Panc1 (cell line): Measurements from ENCODE around the gene IKBIP. TPM values are rescaled to one million over a fixed set of nuclear protein-coding genes. Genes with fewer than 3 reads are reported as not detected.
"Not testable (repeated sequence)": the region's sequence is repeated elsewhere in the genome, so short reads cannot be mapped to it uniquely, and the experiment has no call there.

Experiments used
- ATAC-seq: fragments of 200-7000 bp; cut with Tn5 transposase; 2 replicates; pipeline ENCODE4 v1.9.1; 2020; ENCODE audit warnings: mild to moderate bottlenecking, moderate library complexity
- BruUV-seq: library from RNA; stranded (reverse); fragments of 400-500 nt; replicated peaks from 2 replicates; lab custom pipeline; 2021; lab: Mats Ljungman, UMichigan
- CTCF ChIA-PET: fragments of 300-600 bp; sonication (Branson Sonifier 250); formaldehyde crosslinking; loops from one replicate; lab custom pipeline; 2022; ENCODE audit warnings: antibody characterized with exemption; lab: Charles Lee
- POLR2A ChIA-PET: fragments of 300-600 bp; sonication (Branson Sonifier 250); formaldehyde crosslinking; loops from one replicate; lab custom pipeline; 2022; ENCODE audit warnings: antibody characterized with exemption; lab: Charles Lee
- DNase-seq: peaks from one replicate; pipeline ENCODE4 v3.0.0-alpha.2; 2010; ENCODE audit warnings: low read depth, low spot score
- H3K27ac ChIP-seq: 2 replicates; pipeline ENCODE4 v1.5.1; 2011; ENCODE audit warnings: mild to moderate bottlenecking, low read length, inconsistent platforms
- H3K27me3 ChIP-seq: fragments of 200-500 bp; sonication (Bioruptor generic); 2 replicates; pipeline ENCODE4 v1.6.0; 2014; ENCODE audit warnings: low read length, inconsistent platforms; ENCODE audit not compliant: control insufficient read depth, insufficient read depth
- H3K36me3 ChIP-seq: fragments of 200-500 bp; sonication (Bioruptor generic); 2 replicates; pipeline ENCODE4 v1.5.1; 2014; ENCODE audit warnings: inconsistent platforms, mild to moderate bottlenecking, low read length, moderate library complexity; ENCODE audit not compliant: control insufficient read depth, insufficient read depth
- H3K4me1 ChIP-seq: 2 replicates; pipeline ENCODE4 v1.5.1; 2011; ENCODE audit warnings: inconsistent platforms, mild to moderate bottlenecking, low read length, moderate library complexity; ENCODE audit not compliant: control insufficient read depth, insufficient read depth
- H3K4me3 ChIP-seq, 2 experiments: 2 replicates each; pipeline ENCODE4 v1.5.1; 2011 to 2012; ENCODE audit warnings: low read depth in 2 of 2, low read length in 2 of 2, mild to moderate bottlenecking in 2 of 2, inconsistent platforms in 1 of 2, moderate library complexity in 1 of 2
- H3K9me3 ChIP-seq: fragments of 200-500 bp; sonication (Bioruptor generic); 2 replicates; pipeline ENCODE4 v1.5.1; 2014; ENCODE audit warnings: low read depth, mild to moderate bottlenecking, inconsistent platforms, low read length, moderate library complexity; ENCODE audit not compliant: control insufficient read depth, insufficient read depth
- POLR2AphosphoS5 ChIP-seq: IDR thresholded peaks from 2 replicates; pipeline ENCODE4 v1.6.1; 2012; ENCODE audit warnings: mild to moderate bottlenecking, low read depth, low read length, moderate library complexity
- SIN3A ChIP-seq: IDR thresholded peaks from 2 replicates; pipeline ENCODE4 v1.6.1; 2012; ENCODE audit warnings: low read depth, mild to moderate bottlenecking, low read length, moderate library complexity, borderline replicate concordance; ENCODE audit not compliant: insufficient read depth
- TCF7L2 ChIP-seq: IDR thresholded peaks from 2 replicates; pipeline ENCODE4 v1.6.1; 2011; ENCODE audit warnings: mild to moderate bottlenecking, low read depth, low read length, inconsistent platforms
- in situ Hi-C: cut with HindIII; loops from 2 replicates; pipeline ENCODE4 v1.10.0; 2016; ENCODE audit warnings: low sequenced_read_pairs, low pct_unique_long_range_greater_than_20kb
- intact Hi-C: fragments of 100-400 bp; cut with micrococcal nuclease; formaldehyde crosslinking; loops from one replicate; pipeline ENCODE4 v1.10.0; 2022; ENCODE audit not compliant: unreplicated experiment
- total RNA-seq: library from RNA; stranded (reverse); gene quantifications from one replicate; pipeline ENCODE4 v1.2.1, GENCODE V29; 2021; ENCODE audit not compliant: unreplicated experiment
- TF ChIP-seq, protein P1 (sequence below), 2 experiments: IDR thresholded peaks; 2 replicates each; pipeline ENCODE4 v1.6.1; 2011 to 2012; ENCODE audit warnings: low read depth in 2 of 2, control low read depth in 1 of 2, low read length in 1 of 2, mild to moderate bottlenecking in 1 of 2, moderate library complexity in 1 of 2; ENCODE audit not compliant: insufficient read depth in 1 of 2
- TF ChIP-seq, protein P2 (sequence below): fragments of 450-650 bp; IDR thresholded peaks from 2 replicates; pipeline ENCODE4 v1.5.1; 2017; ENCODE audit warnings: mild to moderate bottlenecking

IKBIP gene
- total RNA-seq, 1 experiment from 2014 or later: 33.7 TPM

DNA sequence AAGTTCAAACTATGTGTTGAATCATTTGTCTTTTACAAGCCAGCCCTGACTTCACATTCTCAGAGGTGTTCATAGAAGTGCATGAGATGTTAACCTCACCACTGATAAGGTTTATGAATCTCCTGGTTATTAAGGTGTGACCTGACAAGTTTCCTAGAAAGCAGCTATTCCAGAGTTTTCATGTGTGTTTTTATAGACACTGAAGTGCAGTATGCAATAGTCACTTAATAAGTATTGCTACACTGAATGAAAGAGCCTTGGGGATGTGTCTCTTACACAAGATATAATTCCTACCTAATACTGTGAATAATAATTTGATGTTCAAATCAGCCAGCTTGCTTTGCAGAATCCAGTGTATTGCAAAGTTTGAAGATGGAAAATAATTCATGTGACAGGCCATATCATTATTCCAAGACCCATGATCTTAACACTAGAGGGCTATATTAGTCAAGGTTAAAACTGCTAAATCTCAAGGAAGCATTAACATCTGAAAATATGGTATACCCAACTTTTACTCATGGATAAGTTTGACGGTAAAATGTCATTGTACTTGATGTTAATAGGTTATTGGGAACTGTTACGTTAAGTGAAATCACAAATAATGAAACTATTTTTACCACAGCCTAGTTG lies 38.1 kb downstream of the IKBIP start:
- in situ Hi-C loops: no loop called here
- DNase-seq: no peak
- no peak overlapping the region for H3K4me3 ChIP-seq
- TF ChIP-seq, protein P1, sequence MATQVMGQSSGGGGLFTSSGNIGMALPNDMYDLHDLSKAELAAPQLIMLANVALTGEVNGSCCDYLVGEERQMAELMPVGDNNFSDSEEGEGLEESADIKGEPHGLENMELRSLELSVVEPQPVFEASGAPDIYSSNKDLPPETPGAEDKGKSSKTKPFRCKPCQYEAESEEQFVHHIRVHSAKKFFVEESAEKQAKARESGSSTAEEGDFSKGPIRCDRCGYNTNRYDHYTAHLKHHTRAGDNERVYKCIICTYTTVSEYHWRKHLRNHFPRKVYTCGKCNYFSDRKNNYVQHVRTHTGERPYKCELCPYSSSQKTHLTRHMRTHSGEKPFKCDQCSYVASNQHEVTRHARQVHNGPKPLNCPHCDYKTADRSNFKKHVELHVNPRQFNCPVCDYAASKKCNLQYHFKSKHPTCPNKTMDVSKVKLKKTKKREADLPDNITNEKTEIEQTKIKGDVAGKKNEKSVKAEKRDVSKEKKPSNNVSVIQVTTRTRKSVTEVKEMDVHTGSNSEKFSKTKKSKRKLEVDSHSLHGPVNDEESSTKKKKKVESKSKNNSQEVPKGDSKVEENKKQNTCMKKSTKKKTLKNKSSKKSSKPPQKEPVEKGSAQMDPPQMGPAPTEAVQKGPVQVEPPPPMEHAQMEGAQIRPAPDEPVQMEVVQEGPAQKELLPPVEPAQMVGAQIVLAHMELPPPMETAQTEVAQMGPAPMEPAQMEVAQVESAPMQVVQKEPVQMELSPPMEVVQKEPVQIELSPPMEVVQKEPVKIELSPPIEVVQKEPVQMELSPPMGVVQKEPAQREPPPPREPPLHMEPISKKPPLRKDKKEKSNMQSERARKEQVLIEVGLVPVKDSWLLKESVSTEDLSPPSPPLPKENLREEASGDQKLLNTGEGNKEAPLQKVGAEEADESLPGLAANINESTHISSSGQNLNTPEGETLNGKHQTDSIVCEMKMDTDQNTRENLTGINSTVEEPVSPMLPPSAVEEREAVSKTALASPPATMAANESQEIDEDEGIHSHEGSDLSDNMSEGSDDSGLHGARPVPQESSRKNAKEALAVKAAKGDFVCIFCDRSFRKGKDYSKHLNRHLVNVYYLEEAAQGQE (IDR thresholded peaks at IDR 0.05; ENCODE audit: insufficient read depth in 1 of 2, low read depth in 2 of 2, low read length in 1 of 2): no peak
- TF ChIP-seq SIN3A: no peak
- TF ChIP-seq, protein P2, sequence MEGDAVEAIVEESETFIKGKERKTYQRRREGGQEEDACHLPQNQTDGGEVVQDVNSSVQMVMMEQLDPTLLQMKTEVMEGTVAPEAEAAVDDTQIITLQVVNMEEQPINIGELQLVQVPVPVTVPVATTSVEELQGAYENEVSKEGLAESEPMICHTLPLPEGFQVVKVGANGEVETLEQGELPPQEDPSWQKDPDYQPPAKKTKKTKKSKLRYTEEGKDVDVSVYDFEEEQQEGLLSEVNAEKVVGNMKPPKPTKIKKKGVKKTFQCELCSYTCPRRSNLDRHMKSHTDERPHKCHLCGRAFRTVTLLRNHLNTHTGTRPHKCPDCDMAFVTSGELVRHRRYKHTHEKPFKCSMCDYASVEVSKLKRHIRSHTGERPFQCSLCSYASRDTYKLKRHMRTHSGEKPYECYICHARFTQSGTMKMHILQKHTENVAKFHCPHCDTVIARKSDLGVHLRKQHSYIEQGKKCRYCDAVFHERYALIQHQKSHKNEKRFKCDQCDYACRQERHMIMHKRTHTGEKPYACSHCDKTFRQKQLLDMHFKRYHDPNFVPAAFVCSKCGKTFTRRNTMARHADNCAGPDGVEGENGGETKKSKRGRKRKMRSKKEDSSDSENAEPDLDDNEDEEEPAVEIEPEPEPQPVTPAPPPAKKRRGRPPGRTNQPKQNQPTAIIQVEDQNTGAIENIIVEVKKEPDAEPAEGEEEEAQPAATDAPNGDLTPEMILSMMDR: no peak
- no peaks in the 10 kb centered on the region for H3K27me3 ChIP-seq
- no peak overlapping the region for H3K27ac ChIP-seq
- POLR2A ChIA-PET: no interaction called here
- H3K9me3 ChIP-seq: no peaks in the 10 kb centered on the region
- H3K4me1 ChIP-seq: no peaks in the 10 kb centered on the region
- no peak for ATAC-seq
- peaks cover 12% of the 10 kb centered on the region for H3K36me3 ChIP-seq
- CTCF ChIA-PET: no interaction called here
- intact Hi-C loops: no loop called here
- BruUV-seq: no TSS peak

DNA sequence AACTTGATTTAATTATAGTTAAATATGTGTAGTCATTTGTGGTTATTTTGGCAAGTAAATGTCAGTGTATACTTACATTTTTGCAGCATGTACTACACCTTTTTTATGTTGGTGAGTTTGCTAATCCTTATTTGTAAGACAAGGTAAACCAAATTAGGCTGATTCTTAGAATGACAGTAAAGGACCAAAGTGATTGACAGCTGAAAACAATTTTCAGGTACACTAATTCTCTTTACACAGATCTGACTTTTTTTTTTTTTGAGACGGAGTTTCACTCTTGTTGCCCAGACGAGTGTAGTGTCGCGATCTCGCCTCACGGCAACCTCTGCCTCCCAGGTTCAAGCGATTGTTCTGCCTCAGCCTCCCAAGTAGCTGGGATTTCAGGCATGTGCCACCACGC lies 42.7 kb downstream of the IKBIP start:
- Histone ChIP-seq H3K9me3 (no peaks in the 10 kb centered on the region), H3K27me3 (no peaks in the 10 kb centered on the region), H3K36me3 (peaks cover 44% of the 10 kb centered on the region), H3K4me3 (no peak overlapping the region), H3K27ac (no peak overlapping the region), H3K4me1 (no peaks in the 10 kb centered on the region)
- DNase-seq (no peak), ATAC-seq (no peak)
- BruUV-seq: no TSS peak
- intact Hi-C loops (no loop called here), in situ Hi-C loops (no loop called here)
- ChIA-PET POLR2A (no interaction called here), CTCF (no interaction called here)
- TF ChIP-seq, protein P1 (IDR thresholded peaks at IDR 0.05; ENCODE audit: insufficient read depth in 1 of 2, low read depth in 2 of 2, low read length in 1 of 2): no peak
- TF ChIP-seq, protein P2: no peak
- TF ChIP-seq SIN3A (no peak), POLR2AphosphoS5 (no peak), TCF7L2 (no peak)

DNA sequence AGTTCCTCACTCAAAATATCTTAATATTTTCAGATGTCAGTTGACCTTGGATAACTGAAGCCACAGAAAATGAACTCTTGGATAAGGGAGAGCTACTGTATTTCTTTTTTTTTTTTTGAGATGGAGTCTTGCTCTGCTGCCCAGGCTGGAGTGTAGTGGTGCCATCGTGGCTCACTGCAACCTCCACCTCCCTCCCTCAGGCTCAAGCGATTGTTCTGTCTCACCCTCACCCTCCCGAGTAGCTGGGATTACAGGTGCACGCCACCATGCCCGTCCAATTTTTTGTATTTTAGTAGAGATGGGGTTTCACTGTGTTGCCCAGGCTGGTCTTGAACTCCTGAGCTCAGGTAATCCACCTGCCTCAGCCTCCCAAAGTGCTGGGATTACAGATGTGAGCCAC lies 47.3 kb downstream of the IKBIP start:
- CTCF ChIA-PET, ATAC-seq, DNase-seq, in situ Hi-C loops, H3K4me3 ChIP-seq, H3K9me3 ChIP-seq, H3K27ac ChIP-seq, H3K27me3 ChIP-seq, POLR2A ChIA-PET, BruUV-seq, intact Hi-C loops: not testable (repeated sequence)
- Histone ChIP-seq H3K4me1 (peaks cover 16% of the 10 kb centered on the region), H3K36me3 (peaks cover 61% of the 10 kb centered on the region)
